ENCODE results near the gene KRT82. TPM values are rescaled to one million over a fixed set of nuclear protein-coding genes. Genes with fewer than 3 reads are reported as not detected.
"Not testable (repeated sequence)": the region's sequence is repeated elsewhere in the genome, so short reads cannot be mapped to it uniquely, and the experiment has no call there.

The KRT82 gene
- not detected for total RNA-seq

DNA sequence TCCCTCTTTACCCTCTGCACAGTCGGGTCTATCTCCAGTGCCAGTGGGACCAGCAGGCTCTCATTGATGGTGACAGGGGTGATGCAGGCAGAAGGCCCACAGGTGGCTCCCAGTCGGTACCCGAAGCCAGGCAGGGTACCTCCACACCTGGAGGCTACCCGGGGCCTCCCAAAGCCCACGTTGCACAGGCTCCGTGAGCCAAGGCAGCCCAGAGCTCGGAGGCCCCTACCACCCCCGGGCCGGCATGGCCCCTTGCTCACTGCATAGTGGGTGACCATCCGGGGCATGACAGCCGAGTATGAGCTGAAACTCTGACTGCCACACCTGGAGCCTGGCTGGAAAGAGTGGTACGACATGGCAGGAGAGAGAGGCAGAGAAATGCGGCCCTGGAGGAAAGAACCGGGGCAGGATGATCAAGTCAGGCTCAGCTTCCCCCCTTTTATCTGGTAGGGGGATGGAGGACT, at the start of gene KRT82:
Gene KRT82, minus strand, starts transcription at position 414 of the 464 bp plus-strand sequence. Its CDS starts 58 bp downstream, at position 356.
- CTCF ChIA-PET: no interaction called here

DNA sequence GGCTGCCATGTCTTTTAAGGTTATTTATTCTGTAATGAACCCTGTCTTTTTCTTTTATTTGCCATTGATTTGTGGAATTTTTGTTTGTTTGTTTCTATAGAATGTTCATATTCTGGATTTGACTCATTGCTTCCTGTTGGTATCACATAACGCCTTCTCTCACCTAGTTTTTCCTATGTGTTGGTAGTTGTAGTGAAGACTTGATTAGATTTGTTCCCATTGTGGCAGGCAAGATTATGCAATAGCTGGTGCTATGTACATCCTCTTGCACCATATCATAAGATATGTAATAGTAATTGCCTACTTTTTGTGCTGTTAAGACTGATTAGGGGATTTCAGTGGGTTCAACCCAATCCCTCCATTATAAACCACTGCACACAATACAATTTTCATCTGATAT, 49.7 kb upstream of the KRT82 start:
- CTCF ChIA-PET: no interaction called here

More for the DNA sequence above, at the start of gene KRT82:
- no peak within 1 kb of the TSS for H3K4me3 Mint-ChIP-seq
- intact Hi-C loops (cut with micrococcal nuclease): no loop called here
- no peaks in the 10 kb centered on the region for H3K36me3 Mint-ChIP-seq
- H3K9me3 Mint-ChIP-seq: no peaks in the 10 kb centered on the region
- peaks cover 4% of the 10 kb centered on the region for H3K27me3 Mint-ChIP-seq
- DNase-seq: no peak
- POLR2A ChIA-PET: no interaction called here
- H3K4me1 Mint-ChIP-seq (ENCODE audit: low read depth): no peaks in the 10 kb centered on the region
- H3K27ac Mint-ChIP-seq: no peak within 1 kb of the TSS

DNA sequence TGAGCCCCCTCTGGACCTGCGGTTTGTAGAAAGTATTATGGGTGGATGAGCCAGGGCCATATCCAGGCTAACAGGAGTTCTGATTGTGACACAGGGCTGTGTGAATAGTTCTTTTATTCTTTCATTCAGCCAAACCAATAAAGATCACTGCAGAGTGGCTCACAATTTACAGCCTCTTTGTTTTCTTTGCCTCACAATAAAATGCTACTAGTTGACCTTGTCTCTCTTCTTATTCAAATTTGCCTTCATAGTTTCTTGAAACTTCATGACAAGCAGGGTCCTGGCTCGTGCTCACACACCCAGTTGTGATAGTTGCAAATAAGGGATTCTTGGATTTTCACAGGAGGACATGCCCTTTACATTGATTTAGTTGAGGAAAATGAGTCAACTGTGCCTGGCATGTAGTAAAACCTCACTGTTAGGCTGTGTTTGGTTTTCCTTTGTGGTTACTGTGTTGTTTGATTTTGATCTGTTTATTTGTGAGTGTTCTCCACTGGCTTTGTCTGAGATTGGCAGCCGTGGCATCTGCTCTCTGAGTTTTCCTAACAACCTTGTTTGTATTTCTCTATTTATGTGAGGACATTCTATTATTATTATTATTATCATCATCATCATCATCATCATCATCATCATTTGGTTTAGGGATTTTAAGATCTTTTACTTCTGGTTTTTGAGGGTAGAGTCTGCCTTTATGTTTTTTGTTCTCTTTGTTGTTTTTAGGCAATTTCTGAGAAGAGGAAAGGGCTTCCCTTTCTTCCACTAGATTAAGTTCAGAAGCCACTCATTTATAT, 48.5 kb upstream of the KRT82 start:
- Mint-ChIP-seq H3K4me1 (ENCODE audit: low read depth) (peaks cover 1% of the 10 kb centered on the region), H3K27ac (no peak overlapping the region), H3K27me3 (peaks cover 1% of the 10 kb centered on the region), H3K36me3 (no peaks in the 10 kb centered on the region), H3K4me3 (no peak overlapping the region), H3K9me3 (no peaks in the 10 kb centered on the region)
- intact Hi-C loops (cut with micrococcal nuclease): no loop called here
- DNase-seq: no peak
- CTCF ChIA-PET: no interaction called here
- POLR2A ChIA-PET: no interaction called here

More for the DNA sequence above, 49.7 kb upstream of the KRT82 start:
- Mint-ChIP-seq H3K4me1 (ENCODE audit: low read depth) (peaks cover 1% of the 10 kb centered on the region), H3K27me3 (peaks cover 1% of the 10 kb centered on the region), H3K27ac (no peak overlapping the region), H3K4me3 (no peak overlapping the region), H3K36me3 (no peaks in the 10 kb centered on the region), H3K9me3 (no peaks in the 10 kb centered on the region)
- POLR2A ChIA-PET: no interaction called here
- DNase-seq: no peak
- intact Hi-C loops (cut with micrococcal nuclease): no loop called here

DNA sequence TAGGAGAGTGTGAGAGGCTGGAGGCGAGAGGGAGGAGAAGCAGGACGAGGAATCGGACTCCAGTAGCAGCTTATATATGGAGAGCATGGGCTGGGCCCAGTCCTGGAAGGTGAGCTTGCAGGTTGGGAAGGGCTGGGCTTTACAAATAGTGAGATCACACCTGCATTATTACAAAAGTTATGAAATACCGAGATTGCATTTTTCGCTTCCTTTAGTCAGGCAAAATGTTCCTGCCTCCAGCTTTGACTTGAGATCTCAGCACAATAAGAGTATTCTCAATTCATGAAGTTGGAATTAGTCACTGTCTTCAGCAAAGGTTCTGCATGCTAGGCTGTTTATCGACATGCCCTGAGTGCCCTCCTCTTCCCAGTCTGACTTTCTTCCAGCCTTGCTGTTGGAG, 46.0 kb upstream of the KRT82 start, which contains the start of gene KRT6B:
Gene KRT6B, minus strand, starts transcription at position 46 of the 400 bp plus-strand sequence. CDS start 68 bp downstream, outside the sequence.
- ChIA-PET POLR2A (no interaction called here), CTCF (no interaction called here)
- Mint-ChIP-seq H3K27me3 (peaks cover 1% of the 10 kb centered on the region), H3K9me3 (no peaks in the 10 kb centered on the region), H3K4me3 (no peak within 1 kb of the TSS), H3K4me1 (ENCODE audit: low read depth) (peaks cover 1% of the 10 kb centered on the region), H3K27ac (no peak within 1 kb of the TSS), H3K36me3 (no peaks in the 10 kb centered on the region)
- intact Hi-C loops (cut with micrococcal nuclease): no loop called here
- DNase-seq: no peak

DNA sequence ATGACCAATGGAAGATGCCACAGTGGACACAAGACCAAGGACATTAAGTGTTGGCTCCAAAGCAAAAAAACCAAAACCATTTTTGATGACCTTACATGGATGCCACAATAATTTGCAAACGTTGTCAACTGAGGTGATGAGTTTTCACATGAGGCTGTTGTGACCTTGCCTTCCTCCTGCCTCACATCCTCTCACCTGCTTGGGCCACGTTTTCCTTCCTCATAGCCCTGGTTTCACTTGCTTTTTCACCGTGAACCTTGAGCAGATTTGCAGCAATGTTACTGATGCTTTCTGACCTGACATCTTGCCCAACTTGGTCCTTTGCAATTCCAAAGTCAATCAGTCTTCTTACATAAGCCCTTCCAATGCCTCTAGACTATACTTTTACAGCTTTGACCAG, 42.1 kb upstream of the KRT82 start:
- no peak overlapping the region for H3K27ac Mint-ChIP-seq
- no peaks in the 10 kb centered on the region for H3K9me3 Mint-ChIP-seq
- H3K4me1 Mint-ChIP-seq (ENCODE audit: low read depth): no peaks in the 10 kb centered on the region
- ChIA-PET POLR2A (no interaction called here), CTCF (no interaction called here)
- intact Hi-C loops (cut with micrococcal nuclease): no loop called here
- no peaks in the 10 kb centered on the region for H3K36me3 Mint-ChIP-seq
- no peak overlapping the region for H3K4me3 Mint-ChIP-seq
- H3K27me3 Mint-ChIP-seq: peaks cover 18% of the 10 kb centered on the region
- no peak for DNase-seq

DNA sequence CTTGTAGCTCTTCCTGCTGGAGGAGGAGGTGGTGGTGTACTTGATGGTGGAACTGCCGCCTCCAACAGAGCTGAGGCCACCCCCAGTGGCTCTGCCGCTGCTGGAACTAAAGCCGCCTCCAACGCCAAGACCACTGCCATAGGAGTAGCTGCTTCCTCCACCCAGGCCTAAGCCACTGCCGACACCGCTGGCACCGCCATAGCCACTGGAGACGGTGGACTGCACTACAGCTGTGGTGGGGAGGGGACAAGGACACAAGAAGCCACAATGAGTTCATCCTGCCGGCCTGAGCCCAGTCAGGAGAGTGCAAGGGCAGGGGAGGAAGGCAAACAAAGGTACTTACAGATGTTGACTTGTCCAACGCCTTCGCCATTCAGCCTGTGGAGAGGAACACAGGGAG, 41.1 kb upstream of the KRT82 start:
- H3K27ac Mint-ChIP-seq; POLR2A ChIA-PET; H3K4me1 Mint-ChIP-seq (ENCODE audit: low read depth); intact Hi-C loops (cut with micrococcal nuclease); DNase-seq; H3K9me3 Mint-ChIP-seq; H3K36me3 Mint-ChIP-seq; H3K4me3 Mint-ChIP-seq; CTCF ChIA-PET: not testable (repeated sequence)
- H3K27me3 Mint-ChIP-seq: peaks cover 26% of the 10 kb centered on the region

DNA sequence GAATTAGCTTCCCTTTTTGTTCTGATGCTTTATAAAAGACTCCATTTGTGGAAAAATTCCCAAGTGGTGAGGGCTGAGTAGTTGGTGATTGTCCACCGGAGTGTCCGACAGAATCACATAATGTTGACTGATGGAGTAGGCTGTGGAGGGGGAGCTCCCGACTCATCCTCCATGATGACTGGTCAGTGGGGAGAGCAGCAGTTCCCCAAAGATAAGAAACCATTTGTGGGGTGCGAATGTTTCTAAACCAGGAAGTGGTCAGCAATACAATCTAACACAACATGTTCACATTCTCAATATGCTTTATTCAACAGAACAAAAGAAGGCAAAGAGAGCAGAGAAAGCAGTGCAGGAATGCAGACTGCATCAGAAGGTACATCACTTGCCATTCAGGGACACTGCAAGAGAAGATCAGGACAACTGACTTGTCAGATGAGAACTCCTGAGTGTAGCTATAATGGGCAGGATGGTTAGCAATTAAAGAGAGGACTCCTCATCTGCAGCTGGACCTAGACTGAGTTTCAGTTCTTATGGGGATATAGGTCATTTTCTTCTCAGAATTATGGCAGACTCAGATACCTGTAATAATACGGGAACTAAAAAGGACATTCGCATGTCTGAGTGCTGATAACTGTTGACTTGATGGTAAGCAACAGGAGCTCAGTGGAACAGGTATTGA, 40.4 kb upstream of the KRT82 start:
- no peaks in the 10 kb centered on the region for H3K9me3 Mint-ChIP-seq
- no peaks in the 10 kb centered on the region for H3K4me1 Mint-ChIP-seq (ENCODE audit: low read depth)
- H3K27me3 Mint-ChIP-seq: peaks cover 33% of the 10 kb centered on the region
- intact Hi-C loops (cut with micrococcal nuclease): no loop called here
- no peak overlapping the region for H3K4me3 Mint-ChIP-seq
- H3K27ac Mint-ChIP-seq: no peak overlapping the region
- POLR2A ChIA-PET: no interaction called here
- CTCF ChIA-PET: no interaction called here
- no peak for DNase-seq
- no peaks in the 10 kb centered on the region for H3K36me3 Mint-ChIP-seq

DNA sequence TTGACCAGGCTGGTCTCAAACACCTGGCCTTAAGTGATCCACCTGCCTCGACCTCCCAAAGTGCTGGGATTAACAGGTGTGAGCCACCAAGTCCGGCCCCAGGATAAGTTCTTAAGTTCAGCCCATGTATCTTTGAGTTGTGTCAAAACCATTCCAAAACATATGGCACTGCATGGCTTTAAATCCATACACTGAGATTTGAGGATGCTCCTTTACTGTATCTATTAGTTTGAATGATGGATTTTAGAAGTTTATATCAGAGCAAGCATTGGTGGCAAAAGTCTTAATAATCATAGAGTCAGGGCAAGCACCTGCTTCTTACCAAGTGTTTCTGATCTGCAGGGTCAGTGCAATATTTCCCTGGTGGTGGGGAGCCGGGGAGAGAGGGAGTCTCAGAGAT, 39.7 kb upstream of the KRT82 start:
- no peaks in the 10 kb centered on the region for H3K4me1 Mint-ChIP-seq (ENCODE audit: low read depth)
- H3K36me3 Mint-ChIP-seq: no peaks in the 10 kb centered on the region
- peaks cover 38% of the 10 kb centered on the region for H3K27me3 Mint-ChIP-seq
- ChIA-PET POLR2A (no interaction called here), CTCF (no interaction called here)
- H3K9me3 Mint-ChIP-seq: no peaks in the 10 kb centered on the region
- no peak for DNase-seq
- H3K4me3 Mint-ChIP-seq: no peak overlapping the region
- intact Hi-C loops (cut with micrococcal nuclease): no loop called here
- H3K27ac Mint-ChIP-seq: no peak overlapping the region

DNA sequence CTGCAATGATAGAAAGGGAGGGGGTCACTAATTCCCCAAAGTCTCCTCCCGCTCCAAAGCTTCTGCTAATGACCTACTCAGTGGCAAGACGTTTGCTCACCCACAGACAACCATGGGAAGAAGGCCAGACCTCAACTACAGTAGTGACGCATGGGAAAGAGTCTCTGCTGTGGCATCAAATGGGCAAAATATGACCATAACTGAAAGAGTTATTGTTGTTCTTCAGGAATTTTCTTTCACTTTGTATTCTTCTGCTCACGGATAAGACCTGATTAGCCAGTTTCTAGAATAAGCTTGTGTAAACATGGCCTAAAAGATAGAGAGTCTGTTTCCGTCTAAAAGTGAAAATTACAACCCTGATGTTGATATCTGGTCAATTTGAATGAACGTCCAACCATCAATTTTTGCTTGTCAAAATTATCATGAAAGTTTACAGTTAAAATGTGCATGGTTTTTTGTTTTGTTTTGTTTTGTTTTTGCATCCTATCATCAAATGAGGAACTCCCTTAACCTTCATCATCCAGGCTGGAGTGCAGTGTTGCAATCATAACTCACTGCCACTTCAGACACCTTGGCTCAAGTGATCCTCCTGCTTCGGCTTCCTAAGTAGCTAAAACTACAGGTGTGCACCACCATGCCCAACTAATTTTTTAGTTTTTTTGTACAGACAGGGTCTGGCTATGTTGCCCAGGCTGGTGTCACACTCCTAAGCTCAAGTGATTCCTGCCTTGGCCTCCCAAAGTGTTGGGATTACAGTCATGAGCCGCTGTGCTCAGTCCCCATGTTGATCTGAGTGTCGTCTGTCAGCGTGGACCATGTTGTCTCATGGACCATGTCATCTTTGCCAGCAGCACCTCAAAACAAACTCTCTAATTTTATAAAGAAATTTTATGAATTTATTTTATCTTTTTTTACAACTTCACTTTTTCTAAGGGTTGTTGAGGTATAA, 38.8 kb upstream of the KRT82 start:
- Mint-ChIP-seq H3K36me3 (no peaks in the 10 kb centered on the region), H3K4me3 (no peak overlapping the region), H3K9me3 (no peaks in the 10 kb centered on the region), H3K4me1 (ENCODE audit: low read depth) (no peaks in the 10 kb centered on the region), H3K27ac (no peak overlapping the region), H3K27me3 (peaks cover 42% of the 10 kb centered on the region)
- intact Hi-C loops (cut with micrococcal nuclease): no loop called here
- no peak for DNase-seq
- CTCF ChIA-PET: interaction anchor here (1.2 kb wide), 1 partner anchor 72 kb away, joined by 3 read pairs; no protein-coding TSS in a partner anchor
- POLR2A ChIA-PET: no interaction called here

DNA sequence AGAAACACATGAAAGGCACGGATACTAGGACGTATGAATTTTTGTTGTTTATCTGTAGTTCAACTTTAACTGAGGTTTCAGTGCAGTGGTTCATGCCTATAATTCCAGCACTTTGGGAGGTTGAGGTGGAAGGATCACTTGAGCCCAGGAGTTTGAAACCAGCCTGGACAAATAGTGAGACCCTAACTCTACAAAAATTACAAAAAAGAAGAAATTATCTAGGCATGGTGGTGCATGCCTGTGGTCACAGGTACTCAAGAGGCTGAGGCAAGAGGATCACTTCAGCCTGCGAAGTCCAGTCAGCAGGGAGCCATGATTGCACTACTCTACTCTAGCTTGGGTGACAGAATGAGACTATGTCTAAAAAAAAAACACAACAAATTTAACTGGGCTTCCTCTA, 37.8 kb upstream of the KRT82 start:
- DNase-seq: no peak
- Mint-ChIP-seq H3K9me3 (no peaks in the 10 kb centered on the region), H3K4me3 (no peak overlapping the region), H3K4me1 (ENCODE audit: low read depth) (no peaks in the 10 kb centered on the region), H3K27ac (no peak overlapping the region), H3K27me3 (peaks cover 44% of the 10 kb centered on the region), H3K36me3 (no peaks in the 10 kb centered on the region)
- CTCF ChIA-PET: interaction anchor here (1.2 kb wide), 1 partner anchor 71 kb away, joined by 3 read pairs; no protein-coding TSS in a partner anchor
- POLR2A ChIA-PET: no interaction called here
- intact Hi-C loops (cut with micrococcal nuclease): no loop called here

DNA sequence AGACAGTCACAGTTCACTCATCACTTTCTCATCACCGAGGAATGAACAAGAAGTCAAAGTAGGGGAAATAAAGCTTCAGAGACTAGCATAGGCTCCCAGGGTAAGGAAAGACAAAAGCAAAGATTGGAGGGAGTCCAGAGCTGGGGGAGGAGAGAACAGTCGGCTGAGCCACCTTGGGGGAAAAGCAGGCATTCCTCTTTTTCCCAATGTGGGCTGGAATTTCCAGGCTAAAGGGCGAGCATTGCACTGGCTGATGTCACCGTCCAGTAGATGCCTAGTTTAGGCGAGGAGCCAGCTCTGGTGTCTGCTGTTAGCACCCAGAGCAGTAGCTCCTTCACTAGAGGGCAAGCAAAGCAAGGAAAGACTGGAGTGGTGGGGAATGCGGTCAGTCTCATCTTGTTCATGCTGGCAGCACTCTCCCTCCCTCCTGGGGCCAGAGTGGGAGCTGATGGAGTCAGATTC, 36.5 kb upstream of the KRT82 start:
- H3K27me3 Mint-ChIP-seq: peaks cover 43% of the 10 kb centered on the region
- no peaks in the 10 kb centered on the region for H3K9me3 Mint-ChIP-seq
- ChIA-PET POLR2A (no interaction called here), CTCF (no interaction called here)
- no peak for DNase-seq
- no peak overlapping the region for H3K27ac Mint-ChIP-seq
- no peaks in the 10 kb centered on the region for H3K36me3 Mint-ChIP-seq
- H3K4me1 Mint-ChIP-seq (ENCODE audit: low read depth): no peaks in the 10 kb centered on the region
- H3K4me3 Mint-ChIP-seq: no peak overlapping the region
- intact Hi-C loops (cut with micrococcal nuclease): no loop called here

DNA sequence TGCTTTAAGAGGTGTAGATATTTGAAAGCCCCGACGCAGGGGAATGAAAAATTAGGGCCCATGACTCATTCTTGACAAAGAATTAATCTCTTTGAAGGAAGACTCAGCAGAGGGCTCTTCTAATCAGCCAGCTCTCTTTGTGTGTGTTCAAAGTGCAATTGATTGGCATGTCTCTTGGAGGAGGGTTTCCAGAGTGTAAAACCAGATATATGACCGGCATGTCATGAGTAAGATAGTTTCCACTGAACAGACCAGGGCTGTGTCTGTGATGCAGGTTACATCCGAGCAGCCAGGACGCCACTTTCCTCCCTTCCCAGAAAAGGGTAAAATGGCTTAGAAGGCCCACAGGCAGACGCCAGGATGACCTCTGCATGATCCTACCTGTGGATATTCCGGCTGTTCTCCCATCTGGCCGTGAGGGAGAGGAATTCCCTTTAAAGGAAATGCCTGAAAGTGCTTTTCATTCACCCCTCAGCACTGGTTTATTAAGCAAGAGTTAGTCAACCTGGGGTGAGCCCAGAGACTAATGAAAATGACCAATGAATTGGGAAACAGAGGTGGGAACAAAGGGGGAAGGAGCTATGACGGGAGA, 35.3 kb upstream of the KRT82 start:
- no peaks in the 10 kb centered on the region for H3K36me3 Mint-ChIP-seq

More for the DNA sequence above, 35.3 kb upstream of the KRT82 start:
- Mint-ChIP-seq H3K4me3 (no peak overlapping the region), H3K27me3 (peaks cover 43% of the 10 kb centered on the region), H3K27ac (no peak overlapping the region), H3K9me3 (no peaks in the 10 kb centered on the region), H3K4me1 (ENCODE audit: low read depth) (no peaks in the 10 kb centered on the region)
- intact Hi-C loops (cut with micrococcal nuclease): no loop called here
- no peak for DNase-seq
- POLR2A ChIA-PET: no interaction called here
- CTCF ChIA-PET: interaction anchor here (0.6 kb wide), 1 partner anchor 429 kb away, joined by 3 read pairs; no protein-coding TSS in a partner anchor

Measured in activated CD4-positive, alpha-beta memory T cell treated with anti-CD3 and anti-CD28 coated beads for 36 hours (primary cell).